SJSA1 (cell line): ENCODE data around the gene NDRG4. TPM values are rescaled to one million over a fixed set of nuclear protein-coding genes. Genes with fewer than 3 reads are reported as not detected.

Experiments used
- DNase-seq, 2 experiments: peaks; one replicate each; pipeline ENCODE4 v3.0.0-alpha.2; 2015 to 2020; ENCODE audit warnings: low spot score in 2 of 2, low read depth in 1 of 2
- H3K27ac ChIP-seq: fragments of 250-450 bp; sonication (Bioruptor Pico); 2 replicates; pipeline ENCODE4 v1.5.1; 2020; ENCODE audit warnings: mild to moderate bottlenecking, moderate library complexity
- H3K27me3 ChIP-seq: fragments of 250-450 bp; sonication (Bioruptor Pico); replicated peaks from 2 replicates; pipeline ENCODE4 v1.5.1; 2020; ENCODE audit warnings: mild to moderate bottlenecking, moderate library complexity
- H3K36me3 ChIP-seq: fragments of 250-450 bp; sonication (Bioruptor Pico); 2 replicates; pipeline ENCODE4 v1.5.1; 2020; ENCODE audit warnings: mild to moderate bottlenecking
- H3K4me1 ChIP-seq: fragments of 250-450 bp; sonication (Bioruptor Pico); replicated peaks from 2 replicates; pipeline ENCODE4 v1.6.1; 2021; ENCODE audit warnings: mild to moderate bottlenecking
- H3K4me3 ChIP-seq: fragments of 250-450 bp; sonication (Bioruptor Pico); 2 replicates; pipeline ENCODE4 v1.5.1; 2020; ENCODE audit warnings: mild to moderate bottlenecking
- H3K9me3 ChIP-seq: fragments of 250-450 bp; sonication (Bioruptor Pico); replicated peaks from 2 replicates; pipeline ENCODE4 v1.5.1; 2020; ENCODE audit warnings: mild to moderate bottlenecking
- total RNA-seq: library from RNA; depleted of rRNA; stranded (reverse); fragments of >200 nt; shearing (Covaris generic); gene quantifications from 2 replicates; pipeline ENCODE4 v1.2.3, GENCODE V29; 2014

Gene NDRG4
- total RNA-seq, 1 experiment from 2014 or later = 6.9 TPM

GRCh38 chr16:58515871-58516767, 16.2 kb downstream of the NDRG4 start:
- H3K36me3 ChIP-seq = peaks cover 85% of the 10 kb centered on the region
- no peaks in the 10 kb centered on the region for H3K27me3 ChIP-seq
- peaks cover 6% of the 10 kb centered on the region; the same call in 1 of the 2 replicates for H3K4me1 ChIP-seq
- H3K4me3 ChIP-seq = peak overlapping the region; percentile 33
- no peaks in the 10 kb centered on the region for H3K9me3 ChIP-seq
- no peak for DNase-seq
- H3K27ac ChIP-seq = no peak overlapping the region

- Histone ChIP-seq H3K4me1 (peaks cover 6% of the 10 kb centered on the region; the same call in 1 of the 2 replicates), H3K9me3 (no peaks in the 10 kb centered on the region), H3K36me3 (peaks cover 85% of the 10 kb centered on the region), H3K27ac (no peak overlapping the region), H3K4me3 (no peak overlapping the region), H3K27me3 (no peaks in the 10 kb centered on the region)
- DNase-seq = no peak
These were observed 16.8 kb downstream of the NDRG4 start for GRCh38 chr16:58516768-58517107.

GRCh38 chr16:58518083-58518979, 18.4 kb downstream of the NDRG4 start:
- no peak for DNase-seq
- Histone ChIP-seq H3K36me3 (peaks cover 88% of the 10 kb centered on the region), H3K9me3 (no peaks in the 10 kb centered on the region)

GRCh38 chr16:58518980-58519368, 19.0 kb downstream of the NDRG4 start:
- no peak overlapping the region for H3K4me3 ChIP-seq

More at GRCh38 chr16:58518083-58518979, 18.4 kb downstream of the NDRG4 start:
- Histone ChIP-seq H3K4me3 (no peak overlapping the region), H3K27ac (no peak overlapping the region), H3K27me3 (no peaks in the 10 kb centered on the region), H3K4me1 (peaks cover 6% of the 10 kb centered on the region; the same call in 1 of the 2 replicates)

GRCh38 chr16:58519707-58520106, 19.8 kb downstream of the NDRG4 start:
- Histone ChIP-seq H3K27me3 (no peaks in the 10 kb centered on the region), H3K4me3 (no peak overlapping the region), H3K9me3 (no peaks in the 10 kb centered on the region), H3K27ac (no peak overlapping the region), H3K4me1 (no peaks in the 10 kb centered on the region), H3K36me3 (peaks cover 98% of the 10 kb centered on the region)
- no peak for DNase-seq

More at GRCh38 chr16:58518980-58519368, 19.0 kb downstream of the NDRG4 start:
- no peaks in the 10 kb centered on the region for H3K27me3 ChIP-seq
- peaks cover under 1% of the 10 kb centered on the region; the same call in 1 of the 2 replicates for H3K4me1 ChIP-seq
- DNase-seq = no peak
- H3K9me3 ChIP-seq = no peaks in the 10 kb centered on the region
- peaks cover 91% of the 10 kb centered on the region for H3K36me3 ChIP-seq
- no peak overlapping the region for H3K27ac ChIP-seq

GRCh38 chr16:58530179-58530578, 30.2 kb downstream of the NDRG4 start:
- DNase-seq = no peak
- Histone ChIP-seq H3K4me3 (no peak overlapping the region), H3K27me3 (no peaks in the 10 kb centered on the region), H3K9me3 (no peaks in the 10 kb centered on the region), H3K27ac (no peak overlapping the region), H3K4me1 (no peaks in the 10 kb centered on the region), H3K36me3 (peaks cover 94% of the 10 kb centered on the region)

GRCh38 chr16:58532414-58532813, 32.5 kb downstream of the NDRG4 start:
- peaks cover 98% of the 10 kb centered on the region for H3K36me3 ChIP-seq
- H3K4me1 ChIP-seq = no peaks in the 10 kb centered on the region
- no peak overlapping the region for H3K27ac ChIP-seq
- no peak for DNase-seq
- H3K4me3 ChIP-seq = no peak overlapping the region
- H3K9me3 ChIP-seq = no peaks in the 10 kb centered on the region
- H3K27me3 ChIP-seq = no peaks in the 10 kb centered on the region

- H3K27ac ChIP-seq = no peak overlapping the region
- H3K4me1 ChIP-seq = no peaks in the 10 kb centered on the region
- H3K27me3 ChIP-seq = no peaks in the 10 kb centered on the region
- peaks cover 98% of the 10 kb centered on the region for H3K36me3 ChIP-seq
- no peak overlapping the region for H3K4me3 ChIP-seq
- DNase-seq = no peak
- H3K9me3 ChIP-seq = no peaks in the 10 kb centered on the region
These were observed 34.0 kb downstream of the NDRG4 start for GRCh38 chr16:58533751-58534470.

- Histone ChIP-seq H3K9me3 (no peaks in the 10 kb centered on the region), H3K27ac (no peak overlapping the region), H3K4me3 (no peak overlapping the region), H3K4me1 (no peaks in the 10 kb centered on the region), H3K27me3 (no peaks in the 10 kb centered on the region), H3K36me3 (peaks cover 98% of the 10 kb centered on the region)
- DNase-seq = no peak
These were observed 35.2 kb downstream of the NDRG4 start for GRCh38 chr16:58535100-58535499.

- no peak for DNase-seq
- H3K36me3 ChIP-seq = peaks cover 98% of the 10 kb centered on the region
- H3K27me3 ChIP-seq = no peaks in the 10 kb centered on the region
- H3K4me1 ChIP-seq = no peaks in the 10 kb centered on the region
- no peak overlapping the region for H3K4me3 ChIP-seq
- H3K27ac ChIP-seq = no peak overlapping the region
- no peaks in the 10 kb centered on the region for H3K9me3 ChIP-seq
These were observed 36.3 kb downstream of the NDRG4 start for GRCh38 chr16:58536278-58536677.

- peaks cover 98% of the 10 kb centered on the region for H3K36me3 ChIP-seq
- DNase-seq = no peak
- no peaks in the 10 kb centered on the region for H3K4me1 ChIP-seq
- no peak overlapping the region for H3K27ac ChIP-seq
- no peaks in the 10 kb centered on the region for H3K27me3 ChIP-seq
- no peaks in the 10 kb centered on the region for H3K9me3 ChIP-seq
- H3K4me3 ChIP-seq = no peak overlapping the region
These were observed 37.4 kb downstream of the NDRG4 start for GRCh38 chr16:58537124-58537906.

- H3K4me3 ChIP-seq = no peak overlapping the region
- H3K36me3 ChIP-seq = peaks cover 98% of the 10 kb centered on the region
- DNase-seq = no peak
These were observed 41.8 kb downstream of the NDRG4 start for GRCh38 chr16:58541711-58542110.

GRCh38 chr16:58542291-58542690, 42.3 kb downstream of the NDRG4 start:
- H3K4me1 ChIP-seq = no peaks in the 10 kb centered on the region
- H3K27ac ChIP-seq = no peak overlapping the region
- H3K9me3 ChIP-seq = no peaks in the 10 kb centered on the region
- H3K4me3 ChIP-seq = no peak overlapping the region
- DNase-seq = no peak
- no peaks in the 10 kb centered on the region for H3K27me3 ChIP-seq
- H3K36me3 ChIP-seq = peaks cover 97% of the 10 kb centered on the region

More at GRCh38 chr16:58541711-58542110, 41.8 kb downstream of the NDRG4 start:
- Histone ChIP-seq H3K27me3 (no peaks in the 10 kb centered on the region), H3K9me3 (no peaks in the 10 kb centered on the region), H3K27ac (no peak overlapping the region), H3K4me1 (no peaks in the 10 kb centered on the region)
